ENCODE measurements around the gene ERVFRD-1.
"Not testable (repeated sequence)": the region's sequence is repeated elsewhere in the genome, so short reads cannot be mapped to it uniquely, and the experiment has no call there.

Gene ERVFRD-1

DNA sequence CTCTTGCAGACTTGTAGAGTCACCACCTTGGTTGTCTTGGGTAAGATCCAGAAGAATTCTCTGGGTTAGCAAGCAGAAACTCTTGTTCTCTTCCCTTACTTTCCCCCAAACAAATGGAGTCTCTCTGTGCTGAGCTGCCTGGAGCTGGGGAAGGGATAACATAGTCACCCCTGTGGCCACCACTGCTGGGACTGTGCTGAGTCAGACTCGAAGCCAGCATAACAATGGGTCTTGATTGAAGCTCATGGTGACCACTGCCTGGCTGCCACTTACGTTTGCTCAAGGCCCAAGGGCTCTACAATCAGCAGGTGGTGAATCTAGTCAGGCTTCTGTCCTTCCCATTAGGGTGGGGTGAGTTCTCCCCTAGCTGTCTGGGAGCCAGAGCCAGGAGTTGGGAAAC is 15.4 kb upstream of the ERVFRD-1 start:
- DNase-seq: no peak

DNA sequence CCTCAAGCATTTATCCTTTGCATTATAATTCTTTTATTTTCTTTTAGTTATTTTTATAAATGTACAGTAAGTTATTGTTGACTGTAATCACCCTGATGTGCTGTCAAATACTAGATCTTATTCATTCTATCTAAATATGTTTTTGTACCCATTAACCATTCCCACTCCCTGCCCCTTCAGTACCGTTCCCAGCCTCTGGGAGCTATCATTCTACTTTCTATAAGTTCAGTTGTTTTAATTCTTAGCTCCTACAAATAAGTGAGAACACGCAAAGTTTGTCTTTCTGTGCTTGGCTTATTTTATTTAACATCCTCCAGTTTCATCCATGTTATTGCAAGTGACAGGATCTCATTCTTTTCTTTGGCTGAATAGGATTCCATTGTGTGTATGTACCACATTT is 12.5 kb upstream of the ERVFRD-1 start:
- DNase-seq: no peak

DNA sequence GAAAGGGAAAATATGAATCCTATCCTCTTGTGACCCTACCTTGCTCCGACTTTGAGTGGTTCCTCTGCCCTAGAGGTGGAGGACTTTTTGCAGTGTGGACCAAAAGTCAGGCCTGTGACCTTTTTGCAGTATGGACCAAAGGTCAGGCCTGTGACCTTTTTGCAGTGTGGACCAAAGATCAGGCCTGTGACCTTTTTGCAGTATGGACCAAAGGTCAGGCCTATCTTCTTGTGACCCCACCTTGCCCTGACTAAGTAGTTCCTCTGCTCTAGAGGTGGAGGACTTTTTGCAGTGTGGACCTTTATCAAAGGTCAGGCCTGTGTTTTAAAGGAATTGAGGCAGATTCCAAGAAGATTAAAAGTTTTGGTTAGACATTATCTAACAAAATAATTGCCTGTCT is 10.9 kb upstream of the ERVFRD-1 start:
- no peak for DNase-seq

DNA sequence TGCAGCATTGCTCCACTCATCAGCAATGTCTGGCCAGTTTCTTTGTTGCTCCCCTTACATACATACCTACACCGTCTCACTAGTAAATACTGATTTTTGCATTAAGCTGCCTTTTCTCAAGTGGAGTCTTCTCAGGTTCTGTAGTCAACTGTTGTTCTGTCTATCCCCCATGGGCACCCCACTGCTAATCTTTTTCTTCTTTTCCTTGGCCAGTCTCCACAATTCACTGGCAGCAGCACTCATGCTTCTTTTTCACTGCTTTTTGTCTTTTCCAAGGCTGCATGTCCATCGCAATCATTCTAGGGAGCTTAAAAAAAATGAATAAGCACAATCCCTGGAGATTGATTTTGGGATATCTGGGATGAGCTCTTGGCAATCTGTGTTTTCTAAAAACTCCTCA is 10.3 kb upstream of the ERVFRD-1 start:
- DNase-seq: no peak

DNA sequence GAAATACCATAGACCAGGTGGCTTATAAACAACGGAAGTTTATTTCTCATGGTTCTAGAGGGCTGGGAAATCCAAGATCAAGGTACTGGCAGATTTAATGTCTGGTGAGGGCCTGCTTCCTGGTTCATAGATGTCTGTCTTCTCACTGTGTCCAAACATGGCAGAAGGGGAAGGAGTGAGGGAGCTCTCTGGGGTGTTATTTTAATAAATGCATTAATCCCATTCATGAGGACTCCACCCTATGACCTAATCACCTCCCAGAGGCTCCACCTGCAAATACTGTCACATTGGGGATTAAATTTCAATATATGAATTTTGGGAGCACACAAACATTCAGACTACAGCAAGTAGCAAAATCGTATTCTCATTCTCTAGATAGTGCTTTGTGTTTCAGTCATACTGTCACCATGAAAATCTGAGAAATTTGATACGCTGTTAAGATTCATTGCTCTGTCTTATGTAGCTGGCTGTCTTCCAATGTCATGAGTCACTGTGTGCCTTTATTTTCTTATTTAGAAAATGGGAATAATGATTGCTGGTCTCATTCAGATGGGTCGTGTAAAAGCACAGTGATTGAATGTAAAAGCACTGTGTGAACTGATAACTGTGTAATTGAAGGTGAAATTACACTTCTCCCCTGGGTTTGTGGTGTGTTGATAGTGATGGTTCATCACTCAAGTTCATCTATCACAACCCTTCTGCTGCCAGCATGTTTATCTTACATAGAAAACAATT is 8.9 kb upstream of the ERVFRD-1 start:
- no peak for DNase-seq

DNA sequence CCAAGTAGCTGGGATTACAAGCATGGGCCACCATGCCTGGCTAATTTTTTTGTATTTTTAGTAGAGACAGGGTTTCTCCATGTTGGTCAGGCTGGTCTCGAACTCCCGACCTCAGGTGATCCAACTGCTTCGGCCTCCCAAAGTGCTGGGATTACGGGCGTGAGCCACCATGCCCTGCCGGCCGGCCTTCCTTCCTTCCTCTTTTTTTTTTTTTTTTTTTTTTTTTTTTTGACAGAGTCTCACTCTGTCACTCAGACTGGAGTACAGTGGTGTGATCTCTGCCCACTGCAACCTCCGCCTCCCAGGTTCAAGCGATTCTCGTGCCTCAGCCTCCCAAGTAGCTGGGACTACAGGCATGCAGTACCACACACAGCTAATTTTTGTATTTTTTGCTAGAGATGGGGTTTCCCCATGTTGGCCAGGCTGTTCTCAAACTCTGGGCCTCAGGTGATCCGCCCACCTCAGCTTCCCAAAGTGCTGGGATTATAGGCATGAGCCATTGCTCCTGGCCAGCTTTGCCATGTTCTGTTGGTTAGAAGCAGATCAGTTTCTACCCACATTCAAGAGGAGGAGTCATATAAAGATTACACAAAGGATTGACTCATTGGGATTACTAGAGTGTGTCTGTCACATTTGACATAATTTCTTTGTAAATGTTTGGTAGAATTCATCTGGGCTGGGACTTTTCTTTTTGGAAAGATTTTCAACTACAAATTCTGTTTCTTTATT is 4.4 kb upstream of the ERVFRD-1 start:
- peak; percentile 40 for DNase-seq

DNA sequence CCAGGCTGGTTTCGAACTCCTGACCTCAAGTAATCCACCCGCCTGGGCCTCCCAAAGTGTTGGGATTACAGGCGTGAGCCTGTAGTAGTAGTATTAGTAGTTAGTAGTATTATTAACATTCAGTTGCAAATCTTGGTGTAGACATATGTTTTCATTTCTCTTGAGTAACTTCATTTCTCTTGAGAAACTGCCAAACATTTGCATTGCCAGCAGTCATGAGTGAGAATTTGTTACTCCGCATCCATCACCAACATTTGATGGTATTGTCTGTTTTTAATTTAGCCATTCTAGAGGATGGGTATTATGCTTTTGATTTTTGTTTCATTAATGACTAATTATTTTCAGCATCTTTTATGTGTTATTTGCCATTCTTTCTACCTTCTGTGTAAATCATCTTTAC is 1.5 kb upstream of the ERVFRD-1 start:
- no peak for DNase-seq

DNA sequence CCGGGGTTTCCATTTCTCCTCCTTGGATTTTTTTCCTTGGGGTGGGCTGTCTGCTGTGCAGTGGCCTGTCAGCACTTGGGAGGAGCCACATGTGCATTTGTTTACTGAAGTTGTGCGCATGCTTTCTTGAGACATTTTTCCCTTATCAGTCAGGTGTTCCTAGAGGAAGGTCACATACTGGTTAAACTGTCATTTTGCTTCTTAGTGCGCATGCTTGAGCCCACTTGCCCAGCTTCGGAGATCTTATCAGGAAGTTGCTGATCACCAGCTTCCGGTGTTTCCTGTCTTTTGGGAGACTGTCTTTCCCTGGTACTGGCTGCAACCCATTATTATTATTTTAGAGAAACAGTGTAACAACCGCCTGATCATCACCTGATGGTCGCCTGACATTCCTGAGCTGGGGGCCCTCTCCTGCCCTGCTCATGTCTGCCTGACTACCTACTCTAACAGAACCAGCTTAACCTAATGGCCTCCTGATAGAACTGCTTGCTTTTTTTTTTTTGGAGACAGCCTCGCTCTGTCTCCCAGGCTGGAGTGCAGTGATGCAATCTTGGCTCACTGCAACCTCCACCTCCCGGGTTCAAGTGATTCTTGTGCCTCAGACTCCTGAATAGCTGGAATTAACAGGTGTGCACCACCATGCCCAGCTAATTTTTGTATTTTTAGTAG is 378 bp upstream of the ERVFRD-1 start:
- DNase-seq: no peak

DNA sequence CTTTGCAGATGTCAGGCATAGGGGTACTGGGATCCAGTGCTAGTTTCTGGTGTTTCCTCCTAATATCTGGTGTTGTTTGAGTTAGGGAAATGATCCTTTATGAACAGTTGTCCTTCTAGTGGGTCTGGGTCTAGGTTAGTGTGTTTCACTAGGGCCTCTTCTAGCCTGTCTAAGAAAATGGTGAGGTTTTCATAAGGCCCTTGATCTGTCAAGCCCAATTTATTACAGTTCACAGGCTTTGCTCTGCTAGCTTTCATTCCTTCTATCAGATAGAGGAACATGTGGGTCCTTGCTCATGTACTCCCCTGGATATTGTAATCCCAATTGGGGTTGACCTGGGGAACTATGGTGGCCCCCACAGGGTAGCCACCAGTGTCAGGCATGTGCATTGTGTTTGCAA is 2.8 kb downstream of the ERVFRD-1 start:
- no peak for DNase-seq

DNA sequence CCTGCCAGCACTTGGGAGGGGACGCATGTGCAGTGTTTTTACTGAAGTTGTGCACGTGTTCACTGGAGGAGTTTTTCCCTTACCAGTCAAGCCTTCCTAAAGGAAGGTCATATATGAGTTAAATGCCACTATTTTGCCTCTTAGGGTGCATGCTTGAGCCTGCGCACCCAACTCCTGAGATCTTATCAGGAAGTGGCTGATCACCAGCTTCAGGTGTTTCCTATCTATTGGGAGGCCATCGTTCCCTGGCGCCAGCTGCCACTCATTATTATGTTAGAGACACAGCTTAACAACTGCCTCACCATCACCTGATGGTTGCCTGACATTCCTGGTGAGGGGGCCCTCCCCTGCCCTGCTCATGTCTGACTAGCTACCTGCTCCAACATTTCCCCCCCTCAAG is 8.5 kb downstream of the ERVFRD-1 start:
- DNase-seq: no peak

DNA sequence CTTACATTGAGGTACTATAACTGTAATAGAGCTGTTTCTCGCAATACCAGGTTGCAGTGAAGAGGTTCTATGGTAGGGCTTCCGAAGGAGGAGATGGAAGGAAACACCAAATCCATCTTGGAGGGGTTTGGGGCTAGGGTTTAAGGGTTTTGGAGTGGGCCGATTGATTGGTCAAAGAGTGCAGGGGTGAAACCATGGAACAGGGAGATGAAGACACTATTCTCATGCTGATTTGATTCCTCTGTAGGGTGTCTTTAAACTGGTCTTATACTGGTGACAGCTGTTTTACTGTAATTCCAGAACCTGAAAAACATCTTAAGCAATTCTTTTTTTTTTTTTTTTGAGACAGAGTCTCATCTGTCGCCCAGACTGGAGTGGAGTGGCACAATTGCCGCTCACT is 10.1 kb downstream of the ERVFRD-1 start:
- DNase-seq: no peak

DNA sequence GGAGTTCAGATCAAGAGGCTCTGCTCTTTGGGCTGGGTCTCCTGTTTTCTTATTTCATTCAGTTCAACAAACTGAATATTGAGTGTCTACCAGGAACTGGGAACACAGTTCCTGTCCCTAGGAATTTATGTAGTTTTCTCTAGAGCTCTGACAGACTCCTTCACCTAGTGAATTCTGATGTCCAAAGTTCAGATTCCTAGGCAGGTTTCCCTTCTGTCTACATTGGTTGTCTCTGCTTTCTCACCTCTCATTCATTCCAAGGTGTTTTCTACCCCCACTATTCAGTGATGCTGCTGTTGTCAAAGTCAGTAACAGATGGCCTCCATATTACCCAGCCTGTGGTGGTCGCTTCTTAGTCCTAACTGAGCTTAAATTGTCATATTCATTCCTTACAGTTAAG is 13.5 kb downstream of the ERVFRD-1 start:
- no peak for DNase-seq

DNA sequence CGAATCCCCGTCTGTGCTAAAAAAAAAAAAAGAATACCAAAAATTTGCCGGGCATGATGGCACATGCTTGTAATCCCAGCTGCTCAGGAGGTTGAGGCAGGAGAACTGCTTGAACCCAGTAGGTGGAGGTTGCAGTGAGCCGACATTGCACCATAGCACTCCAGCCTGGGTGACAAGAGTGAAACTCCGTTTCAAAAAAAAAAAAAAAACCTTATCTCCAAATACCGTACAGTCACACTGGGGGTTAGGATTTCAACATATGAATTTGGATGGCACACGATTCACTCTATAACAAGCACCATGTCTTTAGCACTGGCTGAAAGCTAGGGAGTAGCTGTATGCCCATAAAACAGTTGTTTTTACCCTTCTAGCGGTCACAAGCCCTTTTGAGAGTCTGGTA is 14.0 kb downstream of the ERVFRD-1 start:
- DNase-seq: no peak

DNA sequence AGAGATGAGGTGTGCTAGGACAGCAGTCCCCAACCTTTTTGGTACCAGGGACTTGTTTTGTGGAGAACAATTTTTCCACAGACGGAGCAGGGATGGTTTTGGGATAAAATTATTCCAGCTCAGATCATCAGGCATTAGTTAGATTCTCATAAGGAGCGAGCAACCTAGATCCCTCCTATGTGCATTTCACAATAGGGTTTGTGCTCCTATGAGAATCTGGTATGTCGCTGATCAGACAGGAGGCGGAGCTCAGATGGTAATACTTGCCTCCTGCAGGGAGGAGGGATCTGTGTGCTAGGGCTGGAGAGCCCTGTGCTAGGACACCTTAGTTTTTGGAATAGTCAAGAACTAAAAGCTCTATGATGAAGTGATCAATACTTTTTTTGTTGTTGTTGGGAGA is 15.4 kb downstream of the ERVFRD-1 start:
- peak; percentile 44 for DNase-seq

DNA sequence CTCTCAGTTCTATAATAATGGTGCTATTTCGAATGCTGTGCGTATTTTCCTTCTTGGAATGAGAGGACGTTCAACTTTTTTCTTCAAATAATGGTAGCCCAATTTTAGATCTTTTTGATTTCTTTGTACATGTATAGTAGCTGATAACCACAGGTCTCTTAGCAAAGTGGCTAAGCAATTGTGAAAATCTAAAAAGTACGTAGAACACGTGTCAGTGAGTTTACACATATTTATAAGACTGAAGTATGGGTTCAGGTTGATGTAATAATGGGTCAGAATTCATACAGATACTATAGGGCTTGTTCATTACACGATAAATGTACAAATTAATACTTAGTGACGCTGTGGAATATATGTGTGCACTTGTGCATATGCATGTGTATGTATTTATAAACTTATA is 16.6 kb downstream of the ERVFRD-1 start:
- no peak for DNase-seq

DNA sequence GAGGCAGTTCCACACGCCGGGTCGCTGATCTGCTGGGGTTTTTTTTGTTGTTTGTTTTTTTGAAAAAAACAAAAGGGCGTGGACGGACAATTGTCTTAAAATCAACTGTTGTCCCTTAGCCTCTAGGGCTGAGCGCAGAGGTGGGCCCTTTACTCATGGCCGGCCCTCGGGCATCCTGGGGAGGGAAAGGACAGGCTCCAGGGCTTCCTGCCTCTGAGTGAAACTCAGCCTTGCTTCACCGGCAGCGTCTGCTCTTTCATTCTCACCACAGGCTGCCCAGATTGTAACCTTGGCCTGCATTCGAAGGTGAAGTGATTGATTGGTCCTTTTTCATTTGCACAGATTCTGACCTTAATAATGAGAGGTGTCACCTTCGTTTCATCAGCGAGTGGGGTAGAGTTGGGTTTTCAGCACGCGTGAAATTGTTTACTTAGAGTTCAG is 17.1 kb downstream of the ERVFRD-1 start:
- peak; percentile 64 for DNase-seq

DNA sequence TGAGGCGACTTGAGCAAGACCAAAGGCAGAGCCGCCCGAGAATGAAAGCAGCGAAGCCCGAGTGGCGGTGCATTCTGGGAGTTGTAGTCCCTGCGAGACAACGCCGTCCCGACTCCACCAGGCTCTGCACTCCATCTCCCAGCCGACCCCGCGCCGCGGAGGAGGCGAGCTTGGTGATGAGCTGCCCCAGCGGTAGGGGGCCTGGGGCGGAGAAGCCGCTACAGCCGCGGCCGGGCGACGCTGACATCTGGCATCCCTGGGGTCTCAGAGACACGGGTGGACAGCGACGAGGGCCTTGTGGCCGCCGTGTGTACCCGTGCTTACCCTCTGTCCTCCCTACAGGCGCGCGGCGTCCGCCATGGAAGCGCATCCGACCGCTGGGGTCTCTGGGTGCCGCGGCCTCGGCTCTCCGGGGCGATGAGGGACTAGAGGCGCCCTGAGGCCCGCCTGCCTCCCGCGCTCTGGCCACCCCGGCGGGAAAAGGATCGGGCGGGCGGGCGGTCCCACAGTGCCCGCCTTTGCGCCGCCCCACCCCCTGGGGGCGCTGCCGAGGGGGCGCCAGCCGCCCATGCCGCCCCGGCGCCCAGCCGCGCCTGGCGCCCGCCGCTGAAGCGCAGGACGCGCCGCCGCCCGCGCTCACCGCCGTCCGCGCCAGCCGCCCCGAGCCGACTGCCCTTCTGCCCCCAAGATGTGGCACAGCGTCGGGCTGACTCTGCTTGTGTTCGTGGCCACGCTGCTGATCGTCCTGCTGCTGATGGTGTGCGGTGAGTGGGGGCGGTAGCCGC is 17.7 kb downstream of the ERVFRD-1 start, which contains the start of gene SMIM13:
Gene SMIM13 (plus strand): TSS at position 209 of the 785 bp plus-strand sequence. CDS start 480 bp downstream, at position 689.
- peak; percentile 97 for DNase-seq

DNA sequence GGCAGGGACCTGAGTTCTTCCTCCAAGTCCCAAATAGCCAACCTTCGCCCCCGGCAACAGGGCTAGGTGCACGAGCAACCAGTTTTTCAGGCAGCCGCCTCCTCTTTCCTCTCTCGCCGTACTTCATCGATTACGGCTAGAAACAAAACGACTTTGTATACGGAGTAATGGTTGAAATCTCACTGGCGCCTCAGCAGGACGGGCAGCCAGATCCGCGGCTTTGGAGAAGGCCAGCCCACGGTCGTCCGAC is 18.2 kb downstream of the ERVFRD-1 start:
- no peak for DNase-seq

DNA sequence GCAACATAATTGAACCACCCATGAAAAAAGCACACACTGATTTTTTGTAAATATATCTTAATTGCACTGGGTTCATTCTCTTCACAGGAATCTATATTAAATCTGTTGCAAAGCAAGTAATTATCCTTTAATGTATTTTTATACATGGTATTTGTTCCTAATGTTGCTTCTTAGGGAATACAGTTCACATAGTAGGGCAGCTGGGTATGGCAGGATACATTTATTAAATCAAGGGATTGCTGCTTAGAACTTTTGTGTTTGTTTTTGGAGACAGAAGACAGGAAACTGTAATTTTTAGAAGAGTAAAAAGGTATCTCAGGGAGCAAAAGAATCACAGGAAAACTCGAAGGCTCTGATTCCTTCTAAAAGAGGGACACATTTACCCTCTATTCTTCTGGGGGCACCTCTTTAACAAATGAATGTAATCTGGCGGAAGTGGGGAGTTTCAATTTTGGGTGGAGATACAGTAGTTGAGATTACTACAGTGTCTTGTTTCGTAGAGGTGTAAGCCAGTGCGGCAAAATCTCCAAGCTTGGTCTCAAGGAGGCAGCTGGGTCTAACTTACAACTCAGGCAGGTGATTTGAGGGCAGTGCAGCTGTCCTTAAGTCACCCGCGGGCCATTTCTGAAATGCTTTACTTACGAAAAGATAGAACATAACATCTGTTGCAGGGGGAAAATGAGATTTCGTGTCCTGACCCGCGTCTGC is 18.7 kb downstream of the ERVFRD-1 start:
- DNase-seq: no peak

DNA sequence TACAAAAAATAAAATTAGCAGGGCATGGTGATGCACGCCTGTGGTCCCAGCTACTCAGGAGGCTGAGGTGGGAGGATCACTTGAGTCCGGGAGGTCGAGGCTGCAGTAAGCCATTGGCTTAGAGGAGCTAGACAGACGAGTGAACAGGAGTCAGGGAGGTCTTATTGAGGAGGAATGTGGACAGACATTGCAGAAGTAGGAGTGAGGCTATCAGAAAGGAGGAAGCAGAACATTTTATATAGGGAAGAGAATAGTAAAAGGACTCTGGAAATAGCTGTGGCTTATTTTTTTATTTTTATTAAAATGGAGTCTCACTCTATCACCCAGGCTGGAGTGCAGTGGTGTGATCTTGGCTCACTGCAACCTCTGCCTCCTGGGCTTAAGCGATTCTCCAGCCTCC is 20.4 kb downstream of the ERVFRD-1 start:
- DNase-seq: not testable (repeated sequence)

DNA sequence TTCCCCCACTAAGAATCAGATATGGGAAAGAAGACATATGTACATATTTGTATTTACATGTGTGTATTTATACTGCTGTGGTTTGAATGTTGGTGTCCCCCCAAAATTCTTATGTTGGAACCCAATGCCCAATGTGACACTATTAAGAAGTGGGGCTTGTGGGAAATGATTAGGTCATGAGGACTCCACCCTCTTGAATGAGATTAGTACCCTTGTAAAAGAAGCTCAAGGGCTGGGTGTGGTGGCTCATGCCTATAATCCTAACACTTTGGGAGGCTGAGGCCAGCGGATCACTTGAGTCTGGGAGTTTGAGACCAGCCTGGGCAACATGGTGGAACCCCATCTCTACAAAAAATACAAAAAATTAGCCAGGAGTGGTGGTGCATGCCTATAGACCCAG is 21.8 kb downstream of the ERVFRD-1 start:
- DNase-seq: no peak

DNA sequence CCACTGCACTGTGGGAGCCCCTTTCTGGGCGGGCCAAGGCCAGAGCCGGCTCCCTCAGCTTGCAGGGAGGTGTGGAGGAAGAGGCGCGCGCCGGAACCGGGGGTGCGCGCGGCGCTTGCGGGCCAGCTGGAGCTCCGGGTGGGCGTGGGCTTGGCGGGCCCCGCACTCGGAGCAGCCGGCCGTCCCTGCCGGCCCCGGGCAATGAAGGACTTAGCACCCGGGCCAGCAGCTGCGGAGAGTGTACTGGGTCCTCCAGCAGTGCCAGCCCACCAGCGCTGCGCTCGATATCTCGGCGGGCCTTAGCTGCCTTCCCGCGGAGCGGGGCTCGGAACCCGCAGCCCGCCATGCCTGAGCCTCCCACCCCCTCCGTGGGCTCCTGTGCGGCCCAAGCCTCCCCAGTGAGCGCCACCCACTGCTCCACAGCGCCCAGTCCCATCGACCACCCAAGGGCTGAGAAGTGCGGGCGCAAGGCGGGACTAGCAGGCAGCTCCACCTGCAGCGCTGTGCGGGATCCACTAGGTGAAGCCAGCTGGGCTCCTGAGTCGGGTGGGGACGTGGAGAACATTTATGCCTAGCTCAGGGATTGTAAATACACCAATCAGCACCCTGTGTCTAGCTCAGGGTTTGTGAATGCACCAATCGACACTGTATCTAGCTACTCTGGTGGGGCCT is 24.2 kb downstream of the ERVFRD-1 start:
- DNase-seq: not testable (repeated sequence)

Data from stimulated activated CD4-positive, alpha-beta T cell treated with anti-CD3 and anti-CD28 coated beads, Interleukin-15, amount 100 ng/mL, for 24 hours (primary cell).